ENCODE measurements around the gene OGDH. TPM values are rescaled to one million over a fixed set of nuclear protein-coding genes. Genes with fewer than 3 reads are reported as not detected.

Gene OGDH
- total and polyA plus RNA-seq, 2 experiments from 2014 or later, result 13.5 to 76.9 TPM

DNA sequence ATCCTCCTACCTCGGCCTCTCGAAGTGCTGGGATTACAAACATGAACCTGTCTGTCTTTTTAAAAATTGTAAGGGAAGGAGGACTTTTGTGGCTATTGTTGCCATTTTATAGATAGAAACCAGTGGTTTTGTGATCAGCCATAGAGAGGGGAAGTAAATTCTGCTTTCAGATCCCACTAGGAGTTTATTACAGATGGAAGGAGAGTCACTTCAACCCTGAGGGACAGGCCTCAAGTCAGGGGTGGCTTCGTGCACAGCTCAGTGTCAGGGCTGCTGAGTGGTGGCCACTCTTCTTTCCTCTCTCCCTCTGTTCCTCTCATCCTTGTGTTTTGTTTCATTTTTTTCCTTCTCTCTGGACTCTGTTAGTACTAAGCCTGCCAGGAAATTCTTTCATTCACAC is 60.8 kb downstream of the OGDH start (continued):
- TF ChIP-seq NANOG (IDR thresholded peaks at IDR 0.05; ENCODE audit: borderline replicate concordance), result no peak
- TF ChIP-seq, protein P1, sequence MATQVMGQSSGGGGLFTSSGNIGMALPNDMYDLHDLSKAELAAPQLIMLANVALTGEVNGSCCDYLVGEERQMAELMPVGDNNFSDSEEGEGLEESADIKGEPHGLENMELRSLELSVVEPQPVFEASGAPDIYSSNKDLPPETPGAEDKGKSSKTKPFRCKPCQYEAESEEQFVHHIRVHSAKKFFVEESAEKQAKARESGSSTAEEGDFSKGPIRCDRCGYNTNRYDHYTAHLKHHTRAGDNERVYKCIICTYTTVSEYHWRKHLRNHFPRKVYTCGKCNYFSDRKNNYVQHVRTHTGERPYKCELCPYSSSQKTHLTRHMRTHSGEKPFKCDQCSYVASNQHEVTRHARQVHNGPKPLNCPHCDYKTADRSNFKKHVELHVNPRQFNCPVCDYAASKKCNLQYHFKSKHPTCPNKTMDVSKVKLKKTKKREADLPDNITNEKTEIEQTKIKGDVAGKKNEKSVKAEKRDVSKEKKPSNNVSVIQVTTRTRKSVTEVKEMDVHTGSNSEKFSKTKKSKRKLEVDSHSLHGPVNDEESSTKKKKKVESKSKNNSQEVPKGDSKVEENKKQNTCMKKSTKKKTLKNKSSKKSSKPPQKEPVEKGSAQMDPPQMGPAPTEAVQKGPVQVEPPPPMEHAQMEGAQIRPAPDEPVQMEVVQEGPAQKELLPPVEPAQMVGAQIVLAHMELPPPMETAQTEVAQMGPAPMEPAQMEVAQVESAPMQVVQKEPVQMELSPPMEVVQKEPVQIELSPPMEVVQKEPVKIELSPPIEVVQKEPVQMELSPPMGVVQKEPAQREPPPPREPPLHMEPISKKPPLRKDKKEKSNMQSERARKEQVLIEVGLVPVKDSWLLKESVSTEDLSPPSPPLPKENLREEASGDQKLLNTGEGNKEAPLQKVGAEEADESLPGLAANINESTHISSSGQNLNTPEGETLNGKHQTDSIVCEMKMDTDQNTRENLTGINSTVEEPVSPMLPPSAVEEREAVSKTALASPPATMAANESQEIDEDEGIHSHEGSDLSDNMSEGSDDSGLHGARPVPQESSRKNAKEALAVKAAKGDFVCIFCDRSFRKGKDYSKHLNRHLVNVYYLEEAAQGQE (IDR thresholded peaks at IDR 0.05; ENCODE audit: unreplicated experiment), result no peak
- TF ChIP-seq, protein P2, sequence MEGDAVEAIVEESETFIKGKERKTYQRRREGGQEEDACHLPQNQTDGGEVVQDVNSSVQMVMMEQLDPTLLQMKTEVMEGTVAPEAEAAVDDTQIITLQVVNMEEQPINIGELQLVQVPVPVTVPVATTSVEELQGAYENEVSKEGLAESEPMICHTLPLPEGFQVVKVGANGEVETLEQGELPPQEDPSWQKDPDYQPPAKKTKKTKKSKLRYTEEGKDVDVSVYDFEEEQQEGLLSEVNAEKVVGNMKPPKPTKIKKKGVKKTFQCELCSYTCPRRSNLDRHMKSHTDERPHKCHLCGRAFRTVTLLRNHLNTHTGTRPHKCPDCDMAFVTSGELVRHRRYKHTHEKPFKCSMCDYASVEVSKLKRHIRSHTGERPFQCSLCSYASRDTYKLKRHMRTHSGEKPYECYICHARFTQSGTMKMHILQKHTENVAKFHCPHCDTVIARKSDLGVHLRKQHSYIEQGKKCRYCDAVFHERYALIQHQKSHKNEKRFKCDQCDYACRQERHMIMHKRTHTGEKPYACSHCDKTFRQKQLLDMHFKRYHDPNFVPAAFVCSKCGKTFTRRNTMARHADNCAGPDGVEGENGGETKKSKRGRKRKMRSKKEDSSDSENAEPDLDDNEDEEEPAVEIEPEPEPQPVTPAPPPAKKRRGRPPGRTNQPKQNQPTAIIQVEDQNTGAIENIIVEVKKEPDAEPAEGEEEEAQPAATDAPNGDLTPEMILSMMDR (conservative IDR thresholded peaks at IDR 0.05; ENCODE audit: low read depth in 2 of 2), result no peak

DNA sequence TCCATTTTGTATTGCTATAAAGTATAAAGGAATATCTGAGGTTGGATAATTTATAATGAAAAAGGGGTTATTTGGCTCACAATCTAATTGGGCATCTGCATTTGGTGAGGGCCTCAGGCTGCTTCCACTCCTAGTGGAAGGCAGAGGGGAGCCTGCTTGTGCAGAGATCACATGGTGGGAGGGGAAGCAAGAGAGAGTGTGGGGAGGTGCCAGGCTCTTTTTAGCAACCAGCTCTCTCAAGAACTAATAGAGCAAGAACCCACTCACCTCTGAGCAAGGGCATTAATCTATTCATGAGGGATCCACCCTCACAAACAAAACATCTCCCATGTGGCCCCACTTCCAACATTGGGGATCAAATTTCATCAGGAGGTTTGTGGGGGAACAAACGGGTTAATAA is 64.6 kb downstream of the OGDH start:
- Histone ChIP-seq H3K27ac (ENCODE audit: low read depth) (no peak overlapping the region), H3K4me3 (no peak overlapping the region), H3K79me2 (replicated peaks; ENCODE audit: insufficient read depth) (no peaks in the 10 kb centered on the region), H2AFZ (no peak overlapping the region), H4K20me1 (replicated peaks; ENCODE audit: insufficient read depth) (no peaks in the 10 kb centered on the region; the same call in none of the 2 replicates), H3K9me2 (ENCODE audit: insufficient read depth) (no peaks in the 10 kb centered on the region), H3K27me3 (ENCODE audit: insufficient read depth) (no peaks in the 10 kb centered on the region), H3K4me1 (ENCODE audit: insufficient read depth) (no peaks in the 10 kb centered on the region), H3K4me2 (no peak overlapping the region), H3K36me3 (ENCODE audit: insufficient read depth) (peaks cover 3% of the 10 kb centered on the region; the same call in 1 of the 2 replicates), H3F3A (replicated peaks; ENCODE audit: low read depth) (no peaks in the 10 kb centered on the region)
- H3K9me3 Mint-ChIP-seq, result no peaks in the 10 kb centered on the region
- H3K36me3 Mint-ChIP-seq (ENCODE audit: low read depth), result peaks cover 15% of the 10 kb centered on the region; the same call in 2 of the 3 replicates
- H3K27me3 Mint-ChIP-seq (ENCODE audit: insufficient read depth, low read depth, poor library complexity), result peaks cover 3% of the 10 kb centered on the region
- DNase-seq (ENCODE audit: low spot score) (no peak), ATAC-seq (no peak)
- H3K4me1 Mint-ChIP-seq, result peaks cover 3% of the 10 kb centered on the region; the same call in 2 of the 3 replicates
- H3K4me3 Mint-ChIP-seq, result no peak overlapping the region
- no peak overlapping the region for H3K27ac Mint-ChIP-seq
- TF ChIP-seq, protein P1 (IDR thresholded peaks at IDR 0.05; ENCODE audit: unreplicated experiment), result no peak
- TF ChIP-seq EZH2phosphoT487 (IDR thresholded peaks at IDR 0.05; ENCODE audit: unreplicated experiment) (no peak), JUNB (IDR thresholded peaks at IDR 0.05; ENCODE audit: unreplicated experiment) (no peak), ZNF114 (CRISPR knock-in tag; IDR thresholded peaks at IDR 0.05) (no peak)
- TF ChIP-seq, protein P3, sequence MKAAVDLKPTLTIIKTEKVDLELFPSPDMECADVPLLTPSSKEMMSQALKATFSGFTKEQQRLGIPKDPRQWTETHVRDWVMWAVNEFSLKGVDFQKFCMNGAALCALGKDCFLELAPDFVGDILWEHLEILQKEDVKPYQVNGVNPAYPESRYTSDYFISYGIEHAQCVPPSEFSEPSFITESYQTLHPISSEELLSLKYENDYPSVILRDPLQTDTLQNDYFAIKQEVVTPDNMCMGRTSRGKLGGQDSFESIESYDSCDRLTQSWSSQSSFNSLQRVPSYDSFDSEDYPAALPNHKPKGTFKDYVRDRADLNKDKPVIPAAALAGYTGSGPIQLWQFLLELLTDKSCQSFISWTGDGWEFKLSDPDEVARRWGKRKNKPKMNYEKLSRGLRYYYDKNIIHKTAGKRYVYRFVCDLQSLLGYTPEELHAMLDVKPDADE (IDR thresholded peaks at IDR 0.05), result no peak
- TF ChIP-seq, protein P4, sequence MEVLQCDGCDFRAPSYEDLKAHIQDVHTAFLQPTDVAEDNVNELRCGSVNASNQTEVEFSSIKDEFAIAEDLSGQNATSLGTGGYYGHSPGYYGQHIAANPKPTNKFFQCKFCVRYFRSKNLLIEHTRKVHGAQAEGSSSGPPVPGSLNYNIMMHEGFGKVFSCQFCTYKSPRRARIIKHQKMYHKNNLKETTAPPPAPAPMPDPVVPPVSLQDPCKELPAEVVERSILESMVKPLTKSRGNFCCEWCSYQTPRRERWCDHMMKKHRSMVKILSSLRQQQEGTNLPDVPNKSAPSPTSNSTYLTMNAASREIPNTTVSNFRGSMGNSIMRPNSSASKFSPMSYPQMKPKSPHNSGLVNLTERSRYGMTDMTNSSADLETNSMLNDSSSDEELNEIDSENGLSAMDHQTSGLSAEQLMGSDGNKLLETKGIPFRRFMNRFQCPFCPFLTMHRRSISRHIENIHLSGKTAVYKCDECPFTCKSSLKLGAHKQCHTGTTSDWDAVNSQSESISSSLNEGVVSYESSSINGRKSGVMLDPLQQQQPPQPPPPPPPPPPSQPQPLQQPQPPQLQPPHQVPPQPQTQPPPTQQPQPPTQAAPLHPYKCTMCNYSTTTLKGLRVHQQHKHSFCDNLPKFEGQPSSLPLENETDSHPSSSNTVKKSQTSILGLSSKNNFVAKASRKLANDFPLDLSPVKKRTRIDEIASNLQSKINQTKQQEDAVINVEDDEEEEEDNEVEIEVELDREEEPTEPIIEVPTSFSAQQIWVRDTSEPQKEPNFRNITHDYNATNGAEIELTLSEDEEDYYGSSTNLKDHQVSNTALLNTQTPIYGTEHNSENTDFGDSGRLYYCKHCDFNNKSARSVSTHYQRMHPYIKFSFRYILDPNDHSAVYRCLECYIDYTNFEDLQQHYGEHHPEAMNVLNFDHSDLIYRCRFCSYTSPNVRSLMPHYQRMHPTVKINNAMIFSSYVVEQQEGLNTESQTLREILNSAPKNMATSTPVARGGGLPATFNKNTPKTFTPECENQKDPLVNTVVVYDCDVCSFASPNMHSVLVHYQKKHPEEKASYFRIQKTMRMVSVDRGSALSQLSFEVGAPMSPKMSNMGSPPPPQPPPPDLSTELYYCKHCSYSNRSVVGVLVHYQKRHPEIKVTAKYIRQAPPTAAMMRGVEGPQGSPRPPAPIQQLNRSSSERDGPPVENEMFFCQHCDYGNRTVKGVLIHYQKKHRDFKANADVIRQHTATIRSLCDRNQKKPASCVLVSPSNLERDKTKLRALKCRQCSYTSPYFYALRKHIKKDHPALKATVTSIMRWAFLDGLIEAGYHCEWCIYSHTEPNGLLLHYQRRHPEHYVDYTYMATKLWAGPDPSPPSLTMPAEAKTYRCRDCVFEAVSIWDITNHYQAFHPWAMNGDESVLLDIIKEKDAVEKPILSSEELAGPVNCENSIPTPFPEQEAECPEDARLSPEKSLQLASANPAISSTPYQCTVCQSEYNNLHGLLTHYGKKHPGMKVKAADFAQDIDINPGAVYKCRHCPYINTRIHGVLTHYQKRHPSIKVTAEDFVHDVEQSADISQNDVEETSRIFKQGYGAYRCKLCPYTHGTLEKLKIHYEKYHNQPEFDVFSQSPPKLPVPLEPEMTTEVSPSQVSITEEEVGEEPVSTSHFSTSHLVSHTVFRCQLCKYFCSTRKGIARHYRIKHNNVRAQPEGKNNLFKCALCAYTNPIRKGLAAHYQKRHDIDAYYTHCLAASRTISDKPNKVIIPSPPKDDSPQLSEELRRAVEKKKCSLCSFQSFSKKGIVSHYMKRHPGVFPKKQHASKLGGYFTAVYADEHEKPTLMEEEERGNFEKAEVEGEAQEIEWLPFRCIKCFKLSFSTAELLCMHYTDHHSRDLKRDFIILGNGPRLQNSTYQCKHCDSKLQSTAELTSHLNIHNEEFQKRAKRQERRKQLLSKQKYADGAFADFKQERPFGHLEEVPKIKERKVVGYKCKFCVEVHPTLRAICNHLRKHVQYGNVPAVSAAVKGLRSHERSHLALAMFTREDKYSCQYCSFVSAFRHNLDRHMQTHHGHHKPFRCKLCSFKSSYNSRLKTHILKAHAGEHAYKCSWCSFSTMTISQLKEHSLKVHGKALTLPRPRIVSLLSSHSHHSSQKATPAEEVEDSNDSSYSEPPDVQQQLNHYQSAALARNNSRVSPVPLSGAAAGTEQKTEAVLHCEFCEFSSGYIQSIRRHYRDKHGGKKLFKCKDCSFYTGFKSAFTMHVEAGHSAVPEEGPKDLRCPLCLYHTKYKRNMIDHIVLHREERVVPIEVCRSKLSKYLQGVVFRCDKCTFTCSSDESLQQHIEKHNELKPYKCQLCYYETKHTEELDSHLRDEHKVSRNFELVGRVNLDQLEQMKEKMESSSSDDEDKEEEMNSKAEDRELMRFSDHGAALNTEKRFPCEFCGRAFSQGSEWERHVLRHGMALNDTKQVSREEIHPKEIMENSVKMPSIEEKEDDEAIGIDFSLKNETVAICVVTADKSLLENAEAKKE (CRISPR knock-in tag; IDR thresholded peaks at IDR 0.05), result no peak

Data from GM23338 (cell line).